GM10266 (cell line): Measurements from ENCODE around the gene AGAP6.
"Not testable (repeated sequence)": the region's sequence is repeated elsewhere in the genome, so short reads cannot be mapped to it uniquely, and the experiment has no call there.

Experiments
- DNase-seq: peaks from one replicate; pipeline ENCODE4 v3.0.0; 2012; ENCODE audit errors: extremely low spot score

AGAP6 gene

DNA sequence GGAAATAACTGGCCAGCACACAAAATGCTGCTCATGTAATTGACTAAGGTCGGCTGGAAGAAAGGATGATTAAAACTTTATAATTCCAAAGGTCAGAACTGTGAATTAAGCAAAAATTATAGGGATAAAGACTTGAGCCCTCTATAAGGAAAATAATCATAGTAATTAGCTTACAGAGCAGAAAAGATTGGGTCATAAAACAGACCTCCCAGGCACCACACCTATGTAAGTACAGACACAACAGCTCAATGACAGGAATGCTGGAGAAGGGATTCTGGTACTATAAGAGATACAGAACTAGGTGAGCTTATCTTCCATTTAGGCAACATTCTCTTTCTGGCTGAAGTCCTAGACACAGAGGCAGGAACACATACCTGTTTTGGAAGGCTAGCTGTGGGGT, 70.5 kb downstream of the AGAP6 start:
- DNase-seq = not testable (repeated sequence)

DNA sequence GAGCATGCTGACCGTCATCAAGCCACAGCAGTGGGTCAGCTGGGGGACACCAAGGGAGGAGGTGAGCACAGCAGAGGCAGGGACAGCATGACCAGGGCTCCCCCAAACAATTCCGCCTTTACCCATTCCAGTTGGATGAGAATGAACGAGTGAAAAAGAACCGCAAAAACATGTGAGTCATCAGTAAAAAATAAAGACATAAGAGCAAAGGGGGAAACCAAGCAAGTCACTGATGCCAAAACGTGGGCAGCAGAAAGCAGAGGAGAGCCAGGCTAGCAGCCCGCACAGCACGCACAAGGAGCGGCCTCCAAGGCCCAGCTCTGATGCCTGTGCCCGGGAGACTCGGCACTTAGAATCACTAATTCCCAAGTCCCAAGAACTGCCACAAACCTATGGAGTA, 71.7 kb downstream of the AGAP6 start:
- DNase-seq = not testable (repeated sequence)
